PC-9 (cell line): ENCODE results near the gene SNX13. TPM values are rescaled to one million over a fixed set of nuclear protein-coding genes. Genes with fewer than 3 reads are reported as not detected.

Experiments used
- BruUV-seq: library from RNA; stranded (reverse); fragments of 400-500 nt; replicated peaks from 2 replicates; lab custom pipeline; 2021; lab: Mats Ljungman, UMichigan
- CTCF ChIA-PET: fragments of 300-600 bp; sonication (Branson Sonifier 250); formaldehyde crosslinking; loops from one replicate; lab custom pipeline; 2022; ENCODE audit warnings: antibody characterized with exemption; lab: Charles Lee
- POLR2A ChIA-PET: fragments of 300-600 bp; sonication (Branson Sonifier 250); formaldehyde crosslinking; loops from one replicate; lab custom pipeline; 2022; ENCODE audit warnings: antibody characterized with exemption; ENCODE audit not compliant: unreplicated experiment; lab: Charles Lee
- DNase-seq, 2 experiments: peaks; one replicate each; pipeline versions ENCODE4 v3.0.0 to v3.0.0-alpha.2; 2015 to 2022; ENCODE audit warnings: mixed read lengths in 1 of 2
- H2AFZ ChIP-seq: fragments of 200-600 bp; sonication (generic); 2 replicates; pipeline ENCODE4 v1.8.1; 2017; ENCODE audit warnings: antibody characterized with exemption
- H3F3A ChIP-seq: fragments of 200-600 bp; sonication (generic); 2 replicates; pipeline ENCODE4 v1.8.1; 2017; ENCODE audit warnings: antibody characterized with exemption, mild to moderate bottlenecking, low read depth; ENCODE audit not compliant: insufficient read depth
- H3K27ac ChIP-seq: fragments of 200-600 bp; sonication (generic); 2 replicates; pipeline ENCODE4 v1.6.1; 2016; ENCODE audit warnings: mixed run types
- H3K27me3 ChIP-seq: fragments of 200-600 bp; sonication (generic); 2 replicates; pipeline ENCODE4 v1.6.1; 2016; ENCODE audit warnings: low read depth, mixed run types; ENCODE audit not compliant: insufficient read depth
- H3K36me3 ChIP-seq: fragments of 200-600 bp; sonication (generic); 2 replicates; pipeline ENCODE4 v1.6.1; 2016; ENCODE audit warnings: low read depth, mixed run types
- H3K4me1 ChIP-seq: fragments of 200-600 bp; sonication (generic); replicated peaks from 2 replicates; pipeline ENCODE4 v1.6.1; 2016; ENCODE audit warnings: mixed run types; ENCODE audit not compliant: insufficient read depth
- H3K4me2 ChIP-seq: fragments of 200-600 bp; sonication (generic); 2 replicates; pipeline ENCODE4 v1.6.1; 2017; ENCODE audit warnings: mixed run types
- H3K4me3 ChIP-seq: fragments of 200-600 bp; sonication (generic); 2 replicates; pipeline ENCODE4 v1.6.1; 2016; ENCODE audit warnings: mixed run types
- H3K79me2 ChIP-seq: fragments of 200-600 bp; sonication (generic); 2 replicates; pipeline ENCODE4 v1.6.1; 2017; ENCODE audit warnings: low read depth, mixed run types
- H3K9me2 ChIP-seq: fragments of 200-600 bp; sonication (generic); 2 replicates; pipeline ENCODE4 v1.8.1; 2017; ENCODE audit warnings: mild to moderate bottlenecking; ENCODE audit not compliant: insufficient read depth
- H3K9me3 ChIP-seq: fragments of 200-600 bp; sonication (generic); 2 replicates; pipeline ENCODE4 v1.8.1; 2016; ENCODE audit warnings: low read depth; ENCODE audit not compliant: insufficient read depth
- H4K20me1 ChIP-seq: fragments of 200-600 bp; sonication (generic); 2 replicates; pipeline ENCODE4 v1.8.1; 2017; ENCODE audit not compliant: insufficient read depth
- EZH2 ChIP-seq: fragments of 200-600 bp; sonication (generic); IDR thresholded peaks from 2 replicates; pipeline ENCODE4 v1.8.0; 2017; ENCODE audit warnings: antibody characterized with exemption, low read depth
- intact Hi-C: fragments of 100-400 bp; cut with micrococcal nuclease; formaldehyde crosslinking; loops from one replicate; pipeline ENCODE4 v1.10.0; 2022; ENCODE audit not compliant: unreplicated experiment
- total RNA-seq: library from RNA; stranded (reverse); gene quantifications from 2 replicates; pipeline ENCODE4 v1.2.3, GENCODE V29; 2021
- TF ChIP-seq, protein P1 (sequence below): fragments of 200-600 bp; sonication (generic); conservative IDR thresholded peaks from 2 replicates; pipeline ENCODE4 v1.6.1; 2017; ENCODE audit warnings: mixed run types, antibody characterized with exemption, mild to moderate bottlenecking, moderate library complexity

SNX13 gene
- total RNA-seq, 1 experiment from 2014 or later, result 56.3 TPM

DNA sequence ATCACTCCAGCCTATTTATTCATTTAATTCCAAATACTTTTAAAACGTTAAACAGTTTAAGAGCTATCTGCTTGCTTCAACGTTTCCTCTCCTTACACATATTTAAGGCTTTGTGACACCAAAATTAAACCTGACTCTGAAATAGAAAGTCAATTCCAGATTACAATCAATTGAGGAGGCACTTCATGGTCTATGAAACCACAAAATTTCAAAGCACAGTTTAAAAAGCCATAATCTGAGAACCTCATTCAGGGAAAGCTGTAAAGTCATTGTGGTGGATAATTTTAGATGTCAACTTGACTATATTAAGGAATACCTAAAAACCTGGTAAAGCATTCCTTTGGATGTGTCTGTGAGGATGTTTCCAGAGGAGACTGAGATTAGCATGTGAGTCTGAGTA, 6.2 kb downstream of the SNX13 start:
- Histone ChIP-seq H3K4me1 (peaks cover 18% of the 10 kb centered on the region), H3K9me2 (peaks cover 6% of the 10 kb centered on the region), H3K27me3 (no peaks in the 10 kb centered on the region), H3K79me2 (peaks cover 97% of the 10 kb centered on the region), H3K4me3 (no peak overlapping the region), H2AFZ (no peak overlapping the region), H3K36me3 (peaks cover 8% of the 10 kb centered on the region), H3K9me3 (no peaks in the 10 kb centered on the region), H4K20me1 (peaks cover 30% of the 10 kb centered on the region), H3K27ac (no peak overlapping the region), H3F3A (peaks cover under 1% of the 10 kb centered on the region; the same call in 1 of the 2 replicates), H3K4me2 (no peak overlapping the region)
- DNase-seq, result peak in 1 of 2 experiments; percentile 36
- ChIA-PET CTCF (no interaction called here), POLR2A (no interaction called here)
- BruUV-seq, result no TSS peak
- intact Hi-C loops, result no loop called here
- TF ChIP-seq EZH2, result no peak
- TF ChIP-seq, protein P1, sequence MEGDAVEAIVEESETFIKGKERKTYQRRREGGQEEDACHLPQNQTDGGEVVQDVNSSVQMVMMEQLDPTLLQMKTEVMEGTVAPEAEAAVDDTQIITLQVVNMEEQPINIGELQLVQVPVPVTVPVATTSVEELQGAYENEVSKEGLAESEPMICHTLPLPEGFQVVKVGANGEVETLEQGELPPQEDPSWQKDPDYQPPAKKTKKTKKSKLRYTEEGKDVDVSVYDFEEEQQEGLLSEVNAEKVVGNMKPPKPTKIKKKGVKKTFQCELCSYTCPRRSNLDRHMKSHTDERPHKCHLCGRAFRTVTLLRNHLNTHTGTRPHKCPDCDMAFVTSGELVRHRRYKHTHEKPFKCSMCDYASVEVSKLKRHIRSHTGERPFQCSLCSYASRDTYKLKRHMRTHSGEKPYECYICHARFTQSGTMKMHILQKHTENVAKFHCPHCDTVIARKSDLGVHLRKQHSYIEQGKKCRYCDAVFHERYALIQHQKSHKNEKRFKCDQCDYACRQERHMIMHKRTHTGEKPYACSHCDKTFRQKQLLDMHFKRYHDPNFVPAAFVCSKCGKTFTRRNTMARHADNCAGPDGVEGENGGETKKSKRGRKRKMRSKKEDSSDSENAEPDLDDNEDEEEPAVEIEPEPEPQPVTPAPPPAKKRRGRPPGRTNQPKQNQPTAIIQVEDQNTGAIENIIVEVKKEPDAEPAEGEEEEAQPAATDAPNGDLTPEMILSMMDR, result no peak

DNA sequence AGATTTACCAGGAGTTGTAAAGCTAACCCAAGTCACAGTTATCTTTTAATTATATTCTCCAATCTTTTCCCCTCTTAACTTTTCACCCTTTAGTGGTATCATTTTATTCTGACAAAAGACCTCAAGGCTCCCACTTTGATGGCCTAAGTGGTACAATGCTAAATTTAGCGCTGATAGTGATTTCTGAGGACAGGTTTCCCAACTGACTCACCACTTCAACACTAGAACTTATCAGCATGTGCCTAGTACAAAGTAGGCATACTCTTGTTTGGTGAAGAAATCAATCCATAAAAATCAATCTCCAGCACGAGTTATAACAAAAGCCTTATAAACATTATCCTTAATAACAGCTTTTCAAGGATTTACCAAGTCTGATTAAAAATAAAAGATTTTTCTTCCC, 7.5 kb downstream of the SNX13 start:
- no peak overlapping the region for H2AFZ ChIP-seq
- H4K20me1 ChIP-seq, result peaks cover 35% of the 10 kb centered on the region
- DNase-seq, result peak in 1 of 2 experiments; percentile 16
- TF ChIP-seq, protein P1, result no peak
- no peak for TF ChIP-seq EZH2
- H3K27ac ChIP-seq, result no peak overlapping the region
- no peak overlapping the region for H3K4me3 ChIP-seq
- H3K27me3 ChIP-seq, result no peaks in the 10 kb centered on the region
- no TSS peak for BruUV-seq
- no peaks in the 10 kb centered on the region for H3F3A ChIP-seq
- POLR2A ChIA-PET, result no interaction called here
- CTCF ChIA-PET, result no interaction called here
- H3K4me2 ChIP-seq, result no peak overlapping the region
- peaks cover 6% of the 10 kb centered on the region for H3K9me2 ChIP-seq
- intact Hi-C loops, result no loop called here
- H3K79me2 ChIP-seq, result peaks cover 97% of the 10 kb centered on the region
- peaks cover 8% of the 10 kb centered on the region for H3K36me3 ChIP-seq
- no peaks in the 10 kb centered on the region for H3K9me3 ChIP-seq
- peaks cover 8% of the 10 kb centered on the region for H3K4me1 ChIP-seq

DNA sequence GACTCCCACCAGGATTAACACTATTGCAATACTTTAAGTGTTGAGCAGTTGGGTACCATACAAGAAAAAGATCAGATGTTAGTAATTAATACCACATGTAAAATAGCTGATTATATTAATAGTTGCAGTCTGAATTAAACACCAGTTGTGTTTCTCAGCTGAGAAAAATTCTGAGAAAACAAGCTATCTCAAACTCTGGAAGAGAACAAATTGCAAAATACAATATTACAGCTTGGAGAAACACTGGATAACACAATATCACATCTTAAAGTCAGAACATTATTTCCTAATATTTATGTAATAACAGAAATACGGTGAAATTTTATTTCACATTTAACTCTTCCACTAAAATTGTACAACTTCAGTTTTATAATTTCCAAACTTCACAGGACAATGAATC, 9.2 kb downstream of the SNX13 start:
- H3K9me3 ChIP-seq, result no peaks in the 10 kb centered on the region
- no peak overlapping the region for H2AFZ ChIP-seq
- peaks cover 2% of the 10 kb centered on the region for H3K36me3 ChIP-seq
- no peak overlapping the region for H3K4me2 ChIP-seq
- H3F3A ChIP-seq, result no peaks in the 10 kb centered on the region
- H3K27me3 ChIP-seq, result no peaks in the 10 kb centered on the region
- H3K9me2 ChIP-seq, result peaks cover under 1% of the 10 kb centered on the region; the same call in 1 of the 2 replicates
- H4K20me1 ChIP-seq, result peaks cover 39% of the 10 kb centered on the region
- no peak overlapping the region for H3K27ac ChIP-seq
- H3K4me3 ChIP-seq, result no peak overlapping the region
- ChIA-PET CTCF (no interaction called here), POLR2A (no interaction called here)
- H3K4me1 ChIP-seq, result no peaks in the 10 kb centered on the region
- H3K79me2 ChIP-seq, result peaks cover 95% of the 10 kb centered on the region
- no peak for TF ChIP-seq EZH2
- TF ChIP-seq, protein P1, result no peak
- BruUV-seq, result no TSS peak
- intact Hi-C loops, result no loop called here
- peak in 1 of 2 experiments; percentile 12 for DNase-seq
